Measurements from ENCODE around the gene ZFX. TPM values are rescaled to one million over a fixed set of nuclear protein-coding genes. Genes with fewer than 3 reads are reported as not detected.

Gene ZFX
- total and polyA plus RNA-seq, 10 of the 15 experiments (the other 5 are each of a cell fraction or from before 2014, with no cell fraction given) = 6.8 to 40.9 (median 24.6) TPM

GRCh38 chrX:24216037-24216436 is 66.5 kb downstream of the ZFX start:
- Histone ChIP-seq H3K36me3 (ENCODE audit: control insufficient read depth in 2 of 2, insufficient read depth in 2 of 2, low read length in 1 of 2) (peaks cover 2 to 7% of the 10 kb centered on the region in 2 experiments; a peak in 3 of 4 replicates), H3K27me3 (replicated peaks in 1 of 2; ENCODE audit: control insufficient read depth in 2 of 2, insufficient read depth in 2 of 2, low read length in 1 of 2) (no peaks in the 10 kb centered on the region), H3K79me2 (ENCODE audit: control insufficient read depth, insufficient read depth, low read length) (no peaks in the 10 kb centered on the region), H3K4me1 (ENCODE audit: control insufficient read depth, insufficient read depth, low read length) (no peaks in the 10 kb centered on the region), H3K9me3 (replicated peaks; ENCODE audit: control insufficient read depth, insufficient read depth, low read length) (no peaks in the 10 kb centered on the region), H3K27ac (ENCODE audit: control insufficient read depth, insufficient read depth) (no peak overlapping the region), H4K20me1 (ENCODE audit: control insufficient read depth, insufficient read depth) (no peaks in the 10 kb centered on the region), H3K9ac (ENCODE audit: control insufficient read depth, insufficient read depth, low read length) (no peak overlapping the region), H3K4me3 (no peak overlapping the region), H3K4me2 (ENCODE audit: control insufficient read depth, insufficient read depth) (no peak overlapping the region), H2AFZ (ENCODE audit: control insufficient read depth, low read depth, low read length) (no peak overlapping the region)
- ATAC-seq = no peak
- FAIRE-seq = no peak
- no peak for TF ChIP-seq CBX5 (IDR thresholded peaks at IDR 0.05; ENCODE audit: low read depth)
- no peak for TF ChIP-seq ZNF687 (IDR thresholded peaks at IDR 0.05)
- no peak for TF ChIP-seq SMAD5 (IDR thresholded peaks at IDR 0.05; ENCODE audit: low read depth)
- TF ChIP-seq HSF1 (IDR thresholded peaks at IDR 0.05; ENCODE audit: low read depth, low read length) = no peak
- no peak for TF ChIP-seq RAD51 (IDR thresholded peaks at IDR 0.05)
- TF ChIP-seq NRF1 (conservative IDR thresholded peaks at IDR 0.05; ENCODE audit: low read depth, low read length) = no peak
- TF ChIP-seq ZNF274 (IDR thresholded peaks at IDR 0.05; ENCODE audit: insufficient read depth, insufficient read length) = no peak
- TF ChIP-seq ASH2L (IDR thresholded peaks at IDR 0.05; ENCODE audit: borderline replicate concordance, low read depth) = no peak
- no peak for TF ChIP-seq JUND (IDR thresholded peaks at IDR 0.05; ENCODE audit: low read depth, low read length)
- no peak for TF ChIP-seq HDGF (IDR thresholded peaks at IDR 0.05)
- TF ChIP-seq GABPA (IDR thresholded peaks at IDR 0.05; ENCODE audit: low read depth) = no peak
- TF ChIP-seq TCF7 (IDR thresholded peaks at IDR 0.05; ENCODE audit: borderline replicate concordance) = no peak
- TF ChIP-seq NFYA (IDR thresholded peaks at IDR 0.05; ENCODE audit: borderline replicate concordance, low read depth, low read length) = no peak
- no peak for TF ChIP-seq ELK1 (IDR thresholded peaks at IDR 0.05; ENCODE audit: low read depth, low read length)
- no peak for TF ChIP-seq POU2F2 (IDR thresholded peaks at IDR 0.05; ENCODE audit: borderline replicate concordance, low read depth, low read length)
- no peak for TF ChIP-seq CHD2 (IDR thresholded peaks at IDR 0.05; ENCODE audit: borderline replicate concordance, low read depth, low read length)
- no peak for TF ChIP-seq NR2C2 (IDR thresholded peaks at IDR 0.05; ENCODE audit: borderline replicate concordance, control insufficient read depth, insufficient read length, low read depth)
- POLR2A ChIA-PET = no interaction called here
- SMC1A ChIA-PET (ENCODE audit: uncharacterized antibody, unreplicated experiment) = interaction anchor here (0.5 kb wide), 1 partner anchor 847 kb away, joined by 3 read pairs; no protein-coding TSS in a partner anchor
- RAD21 ChIA-PET (ENCODE audit: unreplicated experiment) = no interaction called here
- intact Hi-C loops (cut with micrococcal nuclease; ENCODE audit: unreplicated experiment) (no loop called here), in situ Hi-C loops (cut with MboI) (no loop called here)
- WGBS (ENCODE audit: insufficient coverage, insufficient replicate concordance, low lambda C conversion rate, missing lambda C conversion rate) = 85% methylated on average over 4 of the region's 4 CpGs
- BruUV-seq (replicated peaks) = no TSS peak
- CTCF ChIA-PET = no interaction called here
- DNase-seq (ENCODE audit: low read depth, low spot score) = no peak
